GM19467 (cell line): ENCODE measurements around the gene PGAP2.
A peak's percentile ranks its signal among the peaks of the same experiment; 100 is the strongest.
"Not testable (repeated sequence)": the region's sequence is repeated elsewhere in the genome, so short reads cannot be mapped to it uniquely, and the experiment has no call there.

ENCODE experiments used
- ATAC-seq: cut with Tn5 transposase; IDR thresholded peaks from one replicate; pipeline ENCODE4 v1.9.1; 2021; ENCODE audit warnings: mild to moderate bottlenecking, moderate library complexity; ENCODE audit not compliant: unreplicated experiment

The PGAP2 gene

DNA sequence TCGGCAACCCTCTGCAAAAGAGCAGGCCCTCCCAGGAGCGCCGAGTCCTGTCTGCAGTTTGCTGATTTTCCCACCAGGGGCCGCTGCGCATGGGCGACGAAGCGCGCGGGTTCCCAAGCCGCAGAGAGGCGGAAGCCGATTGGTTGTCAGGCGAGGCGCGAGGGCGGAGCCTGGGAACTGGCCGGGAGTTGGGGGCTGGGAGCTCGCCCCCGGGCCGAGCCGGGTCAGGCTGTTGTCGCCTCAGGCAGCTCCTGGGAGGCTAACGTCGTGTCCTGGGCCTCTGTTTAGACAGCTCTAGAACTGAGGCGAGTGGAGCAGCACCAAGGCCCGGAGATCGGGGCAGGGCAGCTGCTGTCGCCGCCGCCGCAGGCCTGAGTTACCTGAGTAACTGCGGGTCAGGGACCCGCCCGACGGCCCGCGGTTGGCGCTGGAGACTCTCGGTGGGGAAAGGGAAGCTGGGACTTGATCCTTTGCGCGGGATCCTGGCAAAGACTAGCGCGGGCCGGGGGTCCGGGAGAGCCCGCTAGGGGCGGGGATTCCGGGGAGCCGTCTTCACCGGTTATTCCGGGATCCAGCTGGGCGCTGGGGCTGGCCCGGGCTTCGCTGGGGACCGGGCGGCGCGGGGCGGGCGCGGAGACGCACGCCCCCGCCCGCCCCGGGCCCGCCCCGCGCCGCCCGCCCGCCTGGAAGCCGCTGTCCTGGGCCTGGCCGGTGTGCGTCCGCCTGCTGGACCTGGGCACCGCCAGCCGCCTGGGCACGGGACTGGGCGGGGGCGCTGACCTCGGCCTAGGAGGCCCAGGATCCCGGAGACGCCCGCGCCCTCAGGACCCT is 46.8 kb downstream of the PGAP2 start, which contains the start of gene STIM1:
TSS of gene STIM1 (plus strand) at position 688 of the 831 bp plus-strand sequence. CDS start 607 bp downstream, outside the sequence.
- peak; percentile 65 for ATAC-seq

DNA sequence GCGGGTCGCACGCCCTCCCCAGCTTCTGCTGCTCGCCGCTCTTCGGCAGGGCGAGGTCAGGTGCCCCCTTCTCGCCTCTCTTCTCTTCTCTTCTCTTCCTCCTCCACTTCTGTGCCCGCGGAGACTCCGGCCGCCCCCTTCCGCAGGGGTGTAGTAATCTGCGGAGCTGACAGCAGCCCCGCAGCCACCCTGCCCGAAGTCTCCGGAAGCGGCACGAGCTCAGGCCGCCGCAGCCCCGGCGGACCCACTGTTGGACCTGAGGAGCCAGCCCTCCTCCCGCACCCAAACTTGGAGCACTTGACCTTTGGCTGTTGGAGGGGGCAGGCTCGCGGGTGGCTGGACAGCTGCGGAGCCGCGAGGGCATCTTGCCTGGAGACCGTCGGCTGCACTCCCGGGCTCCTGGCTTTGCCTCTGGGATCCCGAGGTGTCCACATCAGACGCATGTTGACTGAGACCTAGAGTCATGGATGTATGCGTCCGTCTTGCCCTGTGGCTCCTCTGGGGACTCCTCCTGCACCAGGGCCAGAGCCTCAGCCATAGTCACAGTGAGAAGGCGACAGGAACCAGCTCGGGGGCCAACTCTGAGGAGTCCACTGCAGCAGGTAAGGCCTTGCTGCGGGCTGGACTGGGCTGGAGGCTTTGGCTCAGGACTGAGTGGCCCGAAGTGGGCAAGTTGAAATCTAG is 47.6 kb downstream of the PGAP2 start:
- ATAC-seq, result peak; percentile 23

DNA sequence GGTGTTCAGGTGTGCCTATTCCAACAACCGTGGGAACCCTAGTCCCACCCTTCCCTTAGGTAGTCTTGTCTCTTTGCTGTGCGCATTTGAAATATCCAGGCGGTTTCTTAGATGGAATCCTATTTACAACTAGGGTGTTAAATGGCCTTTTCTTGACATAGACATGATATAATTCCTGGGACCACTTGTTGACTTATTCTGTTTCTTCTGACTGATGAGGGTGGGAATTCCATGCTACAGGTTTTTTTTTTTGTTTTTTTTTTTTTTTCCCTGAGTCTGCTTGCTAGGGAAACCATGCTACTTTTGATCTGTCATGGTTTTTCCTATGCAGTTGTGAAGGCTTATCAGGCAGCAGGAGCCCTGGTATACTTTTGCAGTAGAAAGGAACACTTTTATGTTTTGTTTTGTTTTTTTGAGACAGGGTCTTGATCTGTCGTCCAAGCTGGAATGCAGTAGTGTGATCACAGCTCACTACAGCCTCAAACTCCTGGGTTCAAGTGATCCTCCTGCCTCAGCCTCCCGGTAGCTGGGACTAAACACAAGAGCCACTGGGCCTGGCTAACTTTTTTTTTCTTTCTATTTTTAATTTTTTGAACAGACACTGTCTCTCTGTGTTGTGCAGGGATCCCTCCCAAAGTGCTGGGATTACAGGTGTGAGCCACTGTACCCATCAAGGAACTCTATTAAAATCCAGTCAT is 48.6 kb downstream of the PGAP2 start:
- ATAC-seq, result no peak

DNA sequence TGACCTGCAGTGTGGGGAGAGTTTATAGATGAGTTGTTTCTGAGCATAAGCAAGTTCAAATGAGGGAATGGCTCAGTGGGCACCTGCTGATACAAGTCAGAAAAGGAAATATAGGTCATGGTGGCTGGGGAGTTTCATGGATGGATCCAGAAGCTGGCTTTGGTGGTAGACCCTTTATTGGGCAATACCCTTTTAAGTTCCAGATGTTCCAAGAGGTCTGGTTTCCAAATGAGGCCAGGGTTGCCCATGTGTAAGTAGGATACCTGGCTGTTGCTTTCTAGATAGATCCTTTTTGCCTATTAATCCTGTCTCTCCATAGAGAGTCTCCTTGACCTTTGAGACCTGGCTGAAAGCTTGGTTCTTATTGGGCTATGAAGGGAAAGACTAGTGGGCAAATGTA is 49.3 kb downstream of the PGAP2 start:
- ATAC-seq, result no peak

DNA sequence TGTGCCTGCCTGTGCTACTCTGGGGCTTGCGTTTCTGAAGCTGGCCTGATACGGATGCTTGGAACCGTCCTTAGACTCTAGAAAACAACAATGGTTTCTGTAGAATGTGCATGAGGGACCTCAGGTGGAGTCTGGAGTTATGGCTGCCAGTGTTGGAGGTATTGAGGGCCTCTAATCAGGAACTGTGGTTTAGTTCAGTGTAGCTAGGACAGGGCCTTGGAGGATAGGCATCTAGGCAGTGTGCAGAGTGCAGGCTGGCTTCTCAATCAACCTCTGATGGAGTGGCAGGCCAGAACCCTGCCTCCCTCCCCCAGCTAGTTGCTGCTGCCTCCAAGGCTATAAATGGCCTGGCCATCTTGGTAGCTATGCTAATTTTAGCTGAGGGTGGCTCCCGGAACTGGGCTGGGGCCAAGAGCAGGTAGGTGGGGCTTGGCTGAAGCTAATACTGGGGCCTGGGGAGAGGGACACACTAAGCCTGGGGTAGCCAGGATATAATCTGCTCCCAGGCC is 51.1 kb downstream of the PGAP2 start:
- peak; percentile 23 for ATAC-seq

DNA sequence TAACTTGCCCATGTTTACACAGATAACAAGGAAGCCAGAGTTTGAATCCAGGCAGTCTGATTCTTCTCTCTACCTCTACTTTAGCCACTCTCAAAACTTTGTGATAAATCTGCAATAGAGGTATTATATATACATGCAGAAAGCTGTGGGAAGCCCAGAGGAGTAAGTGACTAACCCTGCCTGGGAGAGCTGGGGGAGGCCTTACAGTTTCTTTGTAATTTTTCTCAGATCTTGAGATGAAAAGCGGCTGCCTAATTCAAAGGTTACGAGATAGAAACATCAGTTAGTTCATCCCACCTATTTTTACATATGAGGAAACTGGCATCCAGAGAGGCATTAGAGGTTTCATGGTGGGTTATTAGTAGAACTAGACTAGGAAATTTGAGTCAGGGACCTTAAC is 52.0 kb downstream of the PGAP2 start:
- no peak for ATAC-seq

DNA sequence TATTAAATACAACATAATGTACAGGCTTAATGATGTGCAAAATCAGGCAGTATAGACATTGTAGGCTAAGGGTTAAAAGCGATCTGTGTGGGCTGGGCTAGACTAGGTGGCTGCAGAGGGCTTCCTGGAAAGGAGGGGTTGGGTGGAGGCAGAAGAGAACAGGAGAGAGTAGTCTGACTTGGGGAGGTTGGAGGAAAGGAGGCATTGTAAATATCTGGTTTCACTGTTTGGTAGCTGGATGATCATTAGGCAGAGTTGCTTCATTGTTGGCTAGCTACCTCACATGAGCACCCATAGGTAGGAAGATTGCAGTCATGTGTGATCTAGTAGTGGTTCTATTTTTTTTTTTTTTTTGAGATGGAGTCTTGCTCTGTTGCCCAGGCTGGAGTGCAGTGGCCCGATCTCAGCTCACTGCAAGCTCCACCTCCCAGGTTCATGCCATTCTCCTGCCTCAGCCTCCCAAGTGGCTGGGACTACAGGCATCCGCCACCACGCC is 52.6 kb downstream of the PGAP2 start:
- ATAC-seq, result not testable (repeated sequence)

DNA sequence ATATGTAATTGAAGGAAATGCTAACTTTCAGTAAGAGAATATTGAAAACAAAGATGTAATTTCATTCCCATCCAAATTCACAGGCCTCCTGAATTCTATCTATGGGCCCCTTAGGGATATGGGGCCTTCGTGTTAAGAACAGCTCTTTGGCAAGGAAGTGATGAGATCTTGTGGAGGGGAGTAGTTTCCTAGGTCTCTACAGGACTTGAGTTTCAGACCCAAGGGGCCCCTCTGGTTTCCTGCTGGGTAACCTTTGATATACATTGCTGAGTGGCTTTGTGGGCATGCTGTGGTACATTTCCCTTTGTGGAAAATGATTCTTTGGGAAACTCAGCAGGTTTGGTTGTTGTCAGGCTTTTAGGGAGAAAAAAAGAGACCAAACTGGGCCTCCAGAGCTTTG is 53.3 kb downstream of the PGAP2 start:
- ATAC-seq, result no peak

DNA sequence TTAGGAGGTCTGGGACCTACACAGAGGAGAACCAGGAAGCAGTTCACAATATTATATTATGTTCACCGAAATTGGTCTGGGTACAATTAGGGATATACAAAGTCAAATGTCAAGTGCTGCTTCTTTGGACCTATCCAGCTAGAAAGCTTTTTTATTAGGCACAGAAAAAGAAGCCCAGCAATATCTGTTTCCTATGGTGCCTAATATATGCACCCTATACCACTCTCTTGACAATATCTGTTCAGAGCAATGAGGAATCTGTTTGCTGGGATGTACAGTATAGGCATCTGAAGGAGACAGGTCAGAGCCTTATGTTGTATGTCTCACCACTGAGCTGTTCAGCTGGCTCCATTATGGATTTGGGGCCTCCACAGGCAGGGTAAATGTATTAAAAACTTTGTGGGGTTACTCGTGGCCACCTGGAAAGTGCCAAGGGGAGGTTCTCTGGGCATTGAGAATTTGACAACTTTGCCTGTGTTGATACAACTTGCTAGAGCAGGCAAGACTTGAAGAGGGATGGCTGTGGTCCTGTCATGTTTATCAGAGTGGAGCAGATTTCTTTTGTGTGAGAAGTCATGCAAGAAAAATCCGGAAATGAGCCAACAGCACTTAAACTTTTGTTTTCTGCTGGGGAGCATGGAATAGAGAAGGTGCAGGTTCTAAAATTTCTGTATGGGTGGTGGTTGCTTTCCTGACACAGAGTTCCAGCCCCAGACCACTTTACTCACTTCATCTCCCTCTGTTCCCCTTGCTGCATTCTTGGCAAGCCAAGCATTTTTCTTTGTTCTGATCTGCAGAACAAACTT is 57.2 kb downstream of the PGAP2 start:
- ATAC-seq, result no peak

DNA sequence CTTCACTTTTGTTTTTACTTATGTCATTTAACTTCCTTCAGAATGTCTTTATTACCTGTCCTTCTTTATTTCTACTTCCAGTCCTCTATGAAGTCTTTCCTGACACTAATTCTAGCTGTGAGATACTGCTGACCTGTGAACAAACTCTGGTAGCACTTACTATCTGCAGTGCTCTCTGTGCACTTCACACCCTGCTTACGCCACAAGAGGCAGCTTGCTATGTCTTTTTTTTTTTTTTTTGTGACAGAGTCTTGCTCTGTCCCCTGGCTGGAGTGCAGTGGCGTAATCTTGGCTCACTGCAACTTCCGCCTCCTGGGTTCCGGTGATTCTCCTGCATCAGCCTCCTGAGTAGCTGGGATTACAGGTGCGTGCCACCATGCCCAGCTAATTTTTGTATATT is 57.8 kb downstream of the PGAP2 start:
- ATAC-seq, result no peak

DNA sequence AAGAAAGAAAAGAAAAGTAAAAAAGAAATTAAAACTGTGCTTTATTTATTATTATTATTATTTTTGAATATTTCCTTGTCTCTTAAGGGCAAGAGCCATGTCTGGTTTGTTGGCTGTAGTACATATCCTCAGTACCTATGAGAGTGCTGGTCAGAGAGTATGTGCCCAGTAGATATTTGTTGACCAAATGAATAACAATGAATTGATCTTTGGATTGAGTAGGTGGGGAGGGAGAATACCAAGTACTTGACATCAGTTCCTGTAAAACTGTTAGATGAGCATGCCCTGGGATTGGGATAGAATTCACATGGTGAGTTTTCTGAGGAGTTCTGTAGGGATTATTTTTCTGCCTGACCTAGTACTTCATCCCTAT is 58.5 kb downstream of the PGAP2 start:
- ATAC-seq, result no peak

DNA sequence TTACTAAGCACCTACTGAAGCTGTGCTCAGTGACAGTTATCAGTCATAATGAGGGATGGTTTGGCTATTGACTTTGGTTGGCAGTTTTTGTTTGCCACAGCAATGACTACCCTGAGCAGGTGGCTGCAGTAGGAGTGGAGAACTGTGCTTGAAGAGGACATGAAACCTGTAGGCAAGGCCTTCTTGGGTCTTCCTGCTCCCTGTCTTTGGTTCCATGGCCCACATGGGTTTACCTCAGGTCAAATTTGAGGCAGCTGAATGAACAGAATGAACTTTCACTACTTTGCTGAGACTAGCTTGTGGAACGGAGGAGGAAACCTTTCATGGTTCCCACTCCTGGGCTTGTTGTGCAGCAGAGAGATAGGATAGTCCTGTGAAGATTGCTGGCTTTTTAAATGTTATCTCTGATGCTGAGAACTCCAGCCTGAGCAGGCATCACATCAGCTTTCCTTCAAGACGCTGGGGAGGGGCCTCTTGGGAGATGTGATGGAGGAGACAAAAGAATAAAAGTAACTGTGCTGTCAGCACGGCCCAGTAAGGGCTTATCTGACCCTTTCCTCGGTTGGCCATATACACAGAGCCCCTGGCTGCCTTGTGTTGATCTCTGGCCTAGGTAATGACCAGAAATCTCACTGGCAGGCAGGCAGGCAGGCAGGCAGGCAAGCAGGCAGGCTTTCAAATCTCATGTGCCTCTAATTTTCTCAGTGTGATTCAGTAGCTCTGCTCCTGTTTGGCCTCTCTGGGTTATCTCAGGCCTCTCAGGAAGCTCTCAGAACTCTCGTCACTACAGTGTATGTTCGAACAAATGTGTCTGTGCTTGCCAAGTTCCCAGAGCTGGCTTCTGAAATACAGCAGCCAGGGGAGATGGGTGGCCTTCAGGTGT is 59.1 kb downstream of the PGAP2 start:
- ATAC-seq, result no peak

DNA sequence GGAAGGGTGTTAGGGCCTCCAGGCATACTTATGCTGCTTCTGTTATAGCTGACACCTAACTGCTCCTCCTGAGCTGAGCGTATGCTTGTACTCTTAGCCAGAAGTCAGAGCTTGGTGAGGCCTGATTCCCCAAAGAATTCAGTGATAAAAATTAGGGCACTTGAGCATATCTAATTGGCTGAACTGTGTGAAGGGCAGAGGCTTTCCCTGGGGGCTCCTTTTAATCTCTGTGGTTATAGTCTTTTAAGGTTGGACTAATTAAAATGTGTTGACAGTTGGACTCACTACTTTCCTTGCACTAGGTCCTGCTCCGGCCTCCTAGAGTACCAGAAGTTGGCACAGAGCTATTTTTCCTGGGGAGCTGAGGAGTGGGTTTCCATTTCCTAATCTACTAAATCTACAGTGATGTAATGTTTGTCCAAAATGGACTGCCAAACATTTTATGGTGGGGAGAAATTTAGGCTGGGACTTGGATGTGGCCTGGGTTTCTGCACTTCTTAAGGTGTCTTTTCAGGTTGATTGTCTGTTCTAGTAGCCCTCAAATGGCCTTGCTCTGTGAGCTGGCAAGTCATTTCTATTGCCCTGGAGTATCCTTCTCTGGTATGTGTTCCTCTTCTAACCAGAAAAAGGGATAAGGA is 65.5 kb downstream of the PGAP2 start:
- ATAC-seq, result no peak
